Colon (tissue), 2 donors: Measurements from ENCODE around the gene CDKN2D.
"Not testable (repeated sequence)": the region's sequence is repeated elsewhere in the genome, so short reads cannot be mapped to it uniquely, and the experiment has no call there.

ENCODE experiments used
- FAIRE-seq: peaks from 2 replicates; lab custom pipeline; 2012; peaks lifted over from hg19 to GRCh38; lab: Jason Lieb, UNC
- donor health status: control.
- donor health status: control.

CDKN2D gene

DNA sequence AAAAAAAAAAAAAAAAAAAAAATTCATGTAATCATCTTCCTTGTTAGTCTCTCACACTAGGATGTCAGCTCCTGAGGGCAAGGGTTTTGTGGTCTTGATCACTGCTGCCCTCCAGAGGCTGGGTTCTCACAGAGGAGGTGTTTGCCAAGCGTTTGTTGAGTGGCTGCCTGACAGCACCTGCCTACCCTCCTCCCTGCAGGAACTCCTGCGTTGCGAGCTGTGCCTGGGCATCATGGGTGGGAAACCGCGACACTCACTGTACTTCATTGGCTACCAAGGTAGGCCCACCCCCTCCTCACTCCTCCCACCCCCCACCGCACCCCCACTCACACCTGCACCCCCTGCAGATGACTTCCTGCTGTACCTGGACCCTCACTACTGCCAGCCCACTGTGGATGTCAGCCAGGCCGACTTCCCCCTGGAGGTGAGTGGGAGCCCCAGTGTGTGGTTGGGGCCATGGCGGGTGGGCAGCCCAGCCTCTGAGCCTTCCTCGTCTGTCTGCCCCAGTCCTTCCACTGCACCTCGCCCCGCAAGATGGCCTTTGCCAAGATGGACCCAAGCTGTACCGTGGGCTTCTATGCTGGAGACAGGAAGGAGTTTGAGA is 17.0 kb downstream of the CDKN2D start:
- no peak for FAIRE-seq

DNA sequence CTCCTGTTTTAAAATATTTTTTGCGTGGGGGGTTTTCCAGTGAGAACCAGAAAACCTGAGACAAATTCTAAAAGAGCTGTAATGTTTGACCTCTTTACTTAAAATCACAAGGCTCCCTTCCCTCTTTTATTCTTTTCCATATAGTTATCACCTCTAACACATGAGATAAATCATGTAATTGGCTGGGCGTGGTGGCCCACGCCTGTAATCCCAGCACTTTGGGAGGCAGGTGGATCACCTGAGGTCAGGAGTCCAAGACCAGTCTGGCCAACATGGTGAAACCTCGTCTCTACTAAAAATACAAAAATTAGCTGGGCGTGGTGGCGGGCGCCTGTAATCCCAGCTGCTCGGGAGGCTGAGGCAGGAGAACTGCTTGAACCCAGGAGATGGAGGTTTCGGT is 17.8 kb downstream of the CDKN2D start:
- FAIRE-seq: not testable (repeated sequence)

DNA sequence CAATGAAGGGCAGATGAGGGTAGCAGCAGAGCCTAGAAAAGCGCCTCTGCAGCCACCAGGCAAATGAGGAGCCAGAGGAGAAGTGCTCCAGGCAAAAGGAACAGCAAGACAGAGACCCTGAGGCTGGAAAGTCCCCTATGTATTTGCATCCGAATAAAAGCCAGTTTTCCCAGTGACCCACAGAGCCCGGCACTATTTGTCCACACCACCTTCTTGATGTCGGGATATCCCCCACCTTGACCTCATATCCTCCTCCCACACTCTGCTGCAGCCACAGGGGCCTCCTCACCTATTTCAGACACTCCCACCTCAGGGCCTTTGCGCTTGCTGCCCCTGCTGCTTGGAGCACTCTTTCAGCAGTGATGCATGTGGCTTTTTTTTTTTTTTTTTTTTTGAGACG is 18.4 kb downstream of the CDKN2D start:
- FAIRE-seq: no peak

DNA sequence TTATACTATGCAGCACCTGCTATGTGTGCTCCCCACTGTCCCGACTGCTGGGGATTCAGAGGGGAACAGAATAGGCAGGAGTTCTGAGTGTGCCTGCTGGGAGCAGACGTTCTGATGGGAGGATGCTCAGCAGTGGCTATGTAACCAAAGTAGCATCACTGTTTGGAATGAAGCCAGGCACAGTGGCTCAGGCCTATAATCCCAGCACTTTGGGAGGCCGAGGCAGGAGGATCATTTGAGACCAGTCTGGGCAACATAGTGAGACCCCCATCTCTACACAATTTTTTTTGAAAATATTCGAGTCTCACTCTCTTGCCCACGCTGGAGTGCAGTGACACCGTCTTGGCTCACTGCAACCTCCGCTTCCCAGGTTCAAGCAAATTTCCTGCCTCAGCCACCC is 19.0 kb downstream of the CDKN2D start:
- FAIRE-seq: no peak

DNA sequence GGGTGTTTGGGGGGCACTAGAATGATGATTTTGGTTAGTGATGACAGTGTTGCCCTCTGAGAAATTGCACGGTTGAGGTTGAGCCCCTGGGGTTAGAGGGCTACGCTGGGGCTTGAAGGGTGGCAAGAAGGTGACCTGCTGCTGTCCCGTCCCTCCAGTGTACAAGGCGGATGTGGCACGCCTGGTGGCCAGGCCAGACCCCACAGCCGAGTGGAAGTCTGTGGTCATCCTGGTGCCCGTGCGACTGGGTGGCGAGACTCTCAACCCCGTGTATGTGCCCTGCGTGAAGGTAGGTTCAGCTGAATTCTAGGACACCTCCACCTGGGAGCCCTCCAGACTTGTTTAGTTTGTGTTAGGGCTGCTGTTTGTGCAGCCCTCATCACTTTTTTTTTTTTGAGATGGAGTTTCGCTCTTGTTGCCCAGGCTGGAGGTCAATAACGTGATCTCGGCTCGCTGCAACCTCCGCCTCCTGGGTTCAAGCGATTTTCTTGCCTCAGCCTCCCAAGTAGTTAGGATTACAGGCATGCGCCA is 20.0 kb downstream of the CDKN2D start:
- no peak for FAIRE-seq

DNA sequence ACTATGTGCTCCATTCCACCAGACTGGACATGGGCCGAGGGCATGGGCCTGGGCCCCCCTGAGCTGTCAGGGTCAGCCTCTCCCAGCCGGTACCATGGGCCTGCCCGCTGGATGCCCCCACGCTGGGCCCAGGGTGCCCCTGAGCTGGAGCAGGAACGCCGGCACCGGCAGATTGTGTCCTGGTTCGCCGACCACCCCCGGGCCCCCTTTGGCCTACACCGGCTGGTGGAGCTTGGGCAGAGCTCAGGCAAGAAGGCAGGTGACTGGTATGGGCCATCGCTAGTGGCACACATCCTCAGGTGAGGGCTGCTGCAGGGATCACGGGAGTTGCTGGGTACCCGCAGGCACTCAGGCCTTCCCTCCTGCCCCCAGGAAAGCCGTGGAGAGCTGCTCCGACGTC is 22.0 kb downstream of the CDKN2D start:
- no peak for FAIRE-seq

DNA sequence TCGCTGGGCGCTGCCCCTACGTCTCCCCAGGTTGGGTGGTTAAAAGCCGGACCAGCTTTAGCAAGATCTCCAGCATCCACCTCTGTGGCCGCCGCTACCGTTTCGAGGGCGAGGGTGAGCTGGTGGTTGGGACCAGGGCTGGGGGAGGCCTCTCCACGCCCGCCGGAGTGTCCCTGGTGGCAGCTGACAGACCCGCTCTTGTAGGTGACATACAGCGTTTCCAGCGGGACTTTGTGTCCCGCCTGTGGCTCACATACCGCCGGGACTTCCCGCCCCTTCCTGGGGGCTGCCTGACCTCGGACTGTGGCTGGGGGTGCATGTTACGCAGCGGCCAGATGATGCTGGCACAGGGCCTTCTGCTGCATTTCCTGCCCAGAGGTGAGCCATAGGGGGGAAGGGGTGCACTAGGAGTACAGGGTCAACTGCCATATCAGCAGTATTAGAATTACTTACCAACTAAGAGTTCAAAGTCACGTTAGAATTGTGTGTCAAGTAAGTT is 24.0 kb downstream of the CDKN2D start:
- no peak for FAIRE-seq

DNA sequence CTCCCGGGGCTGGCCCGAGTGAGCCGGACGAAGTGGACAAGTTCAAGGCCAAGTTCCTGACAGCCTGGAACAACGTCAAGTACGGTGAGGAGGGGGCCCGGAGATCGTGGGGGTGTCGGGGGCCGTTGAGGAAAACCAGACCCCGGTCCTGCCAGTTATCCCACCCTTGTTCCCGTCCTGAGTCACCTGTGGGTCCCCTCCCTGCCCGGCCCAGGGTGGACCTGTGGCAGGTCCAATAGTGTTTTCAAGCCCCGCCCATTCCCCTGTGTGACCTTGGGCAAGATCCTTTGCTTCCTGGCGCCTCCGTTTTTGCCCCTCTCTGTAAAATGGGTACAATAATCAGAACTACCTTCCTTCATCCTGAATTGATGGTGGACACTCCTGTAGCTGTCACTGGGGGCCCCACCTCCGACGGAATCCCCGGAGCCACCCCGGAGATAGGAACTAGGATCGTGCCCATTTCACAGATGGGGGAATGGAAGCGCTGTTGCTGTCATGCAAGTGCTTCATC is 24.5 kb downstream of the CDKN2D start:
- no peak for FAIRE-seq

DNA sequence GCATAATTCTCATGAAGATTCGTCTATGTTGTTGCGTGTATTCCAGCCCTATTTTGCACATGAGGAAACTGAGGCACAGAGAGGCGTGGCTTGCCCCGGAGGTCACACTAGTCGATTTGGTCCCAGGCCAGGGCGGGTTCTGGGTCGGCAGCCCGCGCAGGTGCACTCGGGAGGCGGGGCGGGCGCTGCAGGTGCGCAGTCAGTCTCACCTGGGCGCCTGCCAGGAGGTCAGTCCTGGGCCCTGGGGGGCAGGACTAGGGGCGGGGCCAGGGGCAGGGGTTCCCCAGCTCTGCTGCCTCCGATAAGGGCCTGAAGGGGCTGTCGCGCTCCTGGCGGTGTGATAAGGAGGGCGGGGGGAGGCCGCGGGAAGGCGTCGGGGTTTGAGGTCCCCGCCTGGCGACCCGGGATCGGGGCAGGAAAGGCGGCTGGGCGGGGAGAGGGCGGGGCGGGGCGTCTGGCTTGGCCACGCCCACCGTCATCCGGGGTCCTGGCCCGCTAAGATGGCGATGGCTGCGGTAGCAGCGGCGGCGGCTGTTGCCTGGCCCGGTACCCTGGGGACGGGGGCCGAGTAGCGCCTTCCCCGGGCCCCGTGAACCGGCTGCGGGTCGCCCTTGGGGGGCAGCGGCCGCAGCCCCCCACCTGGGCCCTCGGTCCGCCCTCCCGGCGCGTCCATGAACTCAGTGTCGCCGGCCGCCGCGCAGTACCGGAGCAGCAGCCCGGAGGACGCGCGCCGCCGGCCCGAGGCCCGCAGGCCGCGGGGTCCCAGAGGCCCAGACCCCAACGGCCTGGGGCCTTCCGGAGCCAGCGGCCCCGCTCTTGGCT is 25.1 kb downstream of the CDKN2D start, which contains the start of gene ATG4D:
Gene ATG4D, plus strand, starts transcription at position 485 of the 822 bp plus-strand sequence. Its CDS starts 187 bp downstream, at position 672.
- no peak for FAIRE-seq

DNA sequence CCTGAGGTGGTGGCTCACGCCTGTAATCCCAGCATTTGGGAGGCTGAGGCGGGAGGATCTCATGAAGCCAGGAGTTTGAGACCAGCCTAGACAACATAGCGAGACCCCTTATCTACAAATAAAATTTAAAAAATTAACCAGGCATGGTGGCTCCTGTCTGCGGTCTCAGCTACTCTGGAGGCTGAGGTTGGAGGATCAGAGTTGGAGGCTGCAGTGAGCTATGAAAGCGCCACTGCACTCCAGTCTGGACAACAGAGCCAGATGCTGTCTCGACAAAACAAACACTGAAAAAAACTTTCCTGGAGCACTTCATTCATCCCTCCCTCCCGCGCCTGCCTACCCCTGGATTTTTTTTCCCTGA is 25.7 kb downstream of the CDKN2D start:
- no peak for FAIRE-seq

DNA sequence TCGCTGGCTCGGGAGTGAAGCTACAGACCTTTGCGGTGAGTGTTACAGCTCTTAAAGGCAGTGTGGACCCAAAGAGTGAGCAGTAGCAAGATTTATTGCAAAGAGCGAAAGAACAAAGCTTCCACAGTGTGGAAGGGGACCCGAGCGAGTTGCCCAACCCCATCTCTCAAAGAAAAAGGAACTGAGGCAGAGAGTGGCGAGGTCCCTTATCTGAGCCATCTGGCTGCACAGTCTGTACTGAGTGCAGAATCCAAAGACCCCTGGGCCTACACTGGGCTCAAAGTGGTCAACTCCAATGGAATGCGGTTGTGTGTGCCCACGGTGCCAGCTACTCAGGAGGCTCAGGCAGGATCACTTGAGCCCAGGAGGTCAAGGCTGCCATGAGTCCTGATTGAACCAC is 29.8 kb downstream of the CDKN2D start:
- FAIRE-seq: not testable (repeated sequence)

DNA sequence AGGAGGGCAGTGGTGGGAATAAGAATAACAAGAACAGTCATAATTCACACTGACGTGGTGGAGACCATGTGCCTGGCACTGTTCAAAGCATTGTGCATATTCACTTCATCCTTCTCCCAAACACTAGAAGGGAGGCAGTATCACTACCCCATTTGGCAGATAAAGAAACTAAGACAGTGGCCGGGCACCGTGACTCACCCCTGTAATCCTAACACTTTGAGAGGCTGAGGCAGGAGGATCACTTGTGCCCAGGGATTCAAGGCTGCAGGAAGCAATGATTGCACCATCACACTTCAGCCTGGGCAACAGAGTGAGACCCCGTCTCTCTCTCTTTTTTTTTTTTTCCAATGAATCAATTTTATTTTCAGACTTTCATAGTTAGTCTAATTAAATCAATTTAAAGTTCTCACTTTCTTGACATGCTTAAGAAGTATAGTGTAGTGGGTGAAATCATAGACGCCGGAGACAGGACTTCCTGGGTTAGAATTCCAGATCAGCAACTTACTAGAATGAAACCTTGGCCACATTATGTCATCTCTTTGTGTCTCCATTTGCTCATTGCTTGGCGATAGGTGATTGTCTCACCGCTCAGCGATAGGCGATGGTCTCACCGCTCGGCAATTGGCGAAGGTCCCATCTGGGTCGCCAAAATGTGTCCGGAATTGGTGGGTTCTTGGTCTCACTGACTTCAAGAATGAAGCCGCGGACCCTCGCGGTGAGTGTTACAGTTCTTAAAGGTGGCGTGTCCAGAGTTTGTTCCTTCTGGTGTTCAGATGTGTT is 30.4 kb downstream of the CDKN2D start:
- FAIRE-seq: no peak

DNA sequence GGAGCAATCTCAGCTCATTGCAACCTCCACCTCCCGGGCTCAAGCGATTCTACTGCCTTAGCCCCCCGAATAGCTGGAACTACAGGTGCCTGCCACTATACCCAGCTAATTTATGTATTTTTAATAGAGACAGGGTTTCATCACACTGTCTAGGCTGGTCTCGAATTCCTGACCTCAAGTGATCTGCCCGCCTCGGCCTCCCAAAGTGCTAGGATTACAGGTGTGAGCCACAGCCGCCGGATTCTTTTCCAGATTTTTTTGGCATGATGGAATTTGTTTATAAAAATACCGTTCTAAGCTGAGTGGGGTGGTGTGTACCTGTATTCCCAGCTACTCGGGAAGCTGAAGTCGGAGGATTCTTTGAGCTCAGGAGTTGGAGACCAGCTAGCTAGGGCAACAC is 31.1 kb downstream of the CDKN2D start:
- no peak for FAIRE-seq

DNA sequence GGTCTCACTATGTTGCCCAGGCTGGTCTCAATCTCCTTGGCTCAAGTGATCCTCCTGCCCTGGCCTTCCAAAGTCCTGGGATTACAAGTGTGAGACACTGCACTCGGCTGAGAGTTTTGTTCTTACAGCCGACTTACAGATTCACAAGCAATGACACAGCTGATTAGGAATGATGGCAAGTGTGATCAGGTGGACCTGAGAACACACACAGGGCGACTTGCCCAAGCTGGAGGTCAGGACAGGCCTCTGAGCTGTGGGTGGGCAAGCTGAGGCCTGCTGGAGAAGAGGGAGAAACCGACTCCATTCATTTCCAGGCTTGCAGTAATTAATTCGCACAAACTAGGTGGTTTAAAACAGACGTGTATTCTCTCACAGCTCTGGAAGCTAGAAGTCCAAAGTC is 33.2 kb downstream of the CDKN2D start:
- no peak for FAIRE-seq

DNA sequence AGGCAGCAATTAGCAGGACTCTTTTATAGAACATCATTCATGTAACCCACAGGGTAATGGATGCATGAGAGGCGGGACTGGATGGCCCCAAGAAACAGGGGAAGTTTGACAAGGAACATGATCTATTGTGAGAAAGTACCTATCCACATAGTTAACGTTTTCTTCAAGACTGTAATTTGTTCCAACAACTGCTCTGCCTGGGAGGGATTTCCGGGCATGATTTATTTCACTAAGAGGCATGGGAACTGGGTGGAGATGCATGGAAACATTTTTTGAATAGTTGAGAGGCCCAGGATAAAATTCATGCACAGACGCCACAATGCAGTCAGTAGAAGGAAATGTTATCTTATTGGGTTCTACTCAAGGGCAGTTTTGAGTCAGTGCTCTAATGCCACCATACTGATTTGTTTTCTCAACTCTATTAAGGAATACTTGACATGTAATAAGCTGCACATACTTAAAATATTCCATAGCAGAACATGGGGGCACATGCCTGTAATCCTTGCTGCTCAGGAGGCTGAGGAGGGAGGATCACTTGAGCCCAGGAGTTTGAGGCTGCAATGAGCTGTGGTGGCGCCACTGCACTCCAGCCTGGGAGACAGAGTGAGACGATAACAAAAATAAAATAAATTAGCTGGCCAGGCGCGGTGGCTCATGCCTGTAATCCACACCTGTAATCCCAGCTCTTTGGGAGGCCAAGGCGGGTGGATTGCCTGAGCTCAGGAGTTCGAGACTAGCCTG is 35.0 kb downstream of the CDKN2D start:
- FAIRE-seq: no peak

DNA sequence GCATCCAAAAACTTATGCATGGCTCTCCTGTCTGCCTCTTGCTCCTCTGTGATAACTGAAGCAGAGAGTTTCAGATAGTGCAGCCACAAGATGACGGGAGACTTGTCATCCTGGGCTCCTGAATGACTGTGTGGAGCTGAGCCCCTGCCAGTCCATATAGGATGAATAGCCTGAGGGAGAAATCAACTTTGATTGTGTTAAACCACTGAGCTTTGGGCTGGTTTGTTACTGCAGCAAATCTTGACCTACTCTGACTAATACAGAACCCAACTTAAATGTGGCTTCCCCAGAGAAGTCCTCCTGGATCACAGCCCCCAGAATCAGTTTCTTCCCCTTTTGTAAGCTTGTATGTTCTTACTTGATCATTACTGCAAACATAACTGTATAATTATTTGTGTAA is 36.3 kb downstream of the CDKN2D start:
- no peak for FAIRE-seq

DNA sequence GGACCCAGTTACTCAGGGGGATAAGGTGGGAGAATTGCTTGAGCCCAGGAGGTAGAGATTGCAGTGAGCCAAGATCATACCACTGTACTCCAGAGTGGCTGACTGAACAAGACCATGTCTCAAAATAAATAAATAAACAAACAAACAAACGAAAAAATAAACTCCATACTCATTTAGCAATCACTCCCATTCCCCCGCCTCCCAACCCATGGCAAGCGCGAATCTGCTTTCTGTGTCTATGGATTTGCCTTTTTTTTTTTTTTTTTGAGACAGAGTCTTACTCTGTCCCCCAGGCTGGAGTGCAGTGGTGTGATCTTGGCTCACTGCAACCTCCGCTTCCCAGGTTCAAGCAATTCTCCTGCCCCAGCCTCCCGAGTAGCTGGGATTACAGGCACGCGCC is 41.9 kb downstream of the CDKN2D start:
- not testable (repeated sequence) for FAIRE-seq

DNA sequence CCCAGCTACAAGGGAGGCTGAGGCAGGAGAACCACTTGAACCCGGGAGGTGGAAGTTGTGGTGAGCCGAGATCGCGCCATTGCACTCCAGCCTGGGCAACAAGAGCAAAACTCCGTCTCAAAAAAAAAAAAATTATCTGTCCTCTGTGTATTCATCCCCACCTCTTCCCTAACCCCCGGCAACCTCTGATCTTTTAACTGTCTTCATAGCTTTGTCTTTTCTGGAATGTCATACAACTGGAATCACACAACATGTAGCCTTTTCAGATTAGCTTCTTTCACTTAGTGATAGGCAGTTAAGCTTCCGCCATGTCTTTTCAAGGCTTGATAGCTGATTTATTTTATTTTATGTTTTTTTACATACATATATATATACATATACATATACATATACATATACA is 43.1 kb downstream of the CDKN2D start:
- no peak for FAIRE-seq

DNA sequence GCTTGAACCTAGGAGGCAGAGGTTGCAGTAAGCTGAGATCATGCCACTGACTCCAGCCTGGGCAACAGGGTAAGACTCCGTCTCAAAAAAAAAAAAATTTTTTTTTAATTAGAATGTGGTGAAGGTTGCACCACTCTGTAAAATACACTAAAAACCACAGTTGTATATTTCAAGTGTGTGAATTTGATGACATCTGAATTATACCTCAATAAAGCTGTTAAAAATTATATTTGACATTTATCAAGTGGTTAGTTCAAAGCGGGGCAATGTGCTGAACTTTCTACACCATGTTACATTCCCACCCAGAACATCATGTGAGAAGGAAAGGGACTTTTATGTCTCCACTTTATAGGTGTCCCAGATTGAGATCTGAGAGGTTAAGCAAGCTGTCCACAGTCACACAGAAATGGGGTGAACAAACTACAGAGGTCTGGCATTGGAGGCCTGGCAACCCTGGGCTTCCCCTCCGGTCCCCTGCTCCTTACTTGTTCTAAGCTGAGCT is 45.6 kb downstream of the CDKN2D start:
- no peak for FAIRE-seq

DNA sequence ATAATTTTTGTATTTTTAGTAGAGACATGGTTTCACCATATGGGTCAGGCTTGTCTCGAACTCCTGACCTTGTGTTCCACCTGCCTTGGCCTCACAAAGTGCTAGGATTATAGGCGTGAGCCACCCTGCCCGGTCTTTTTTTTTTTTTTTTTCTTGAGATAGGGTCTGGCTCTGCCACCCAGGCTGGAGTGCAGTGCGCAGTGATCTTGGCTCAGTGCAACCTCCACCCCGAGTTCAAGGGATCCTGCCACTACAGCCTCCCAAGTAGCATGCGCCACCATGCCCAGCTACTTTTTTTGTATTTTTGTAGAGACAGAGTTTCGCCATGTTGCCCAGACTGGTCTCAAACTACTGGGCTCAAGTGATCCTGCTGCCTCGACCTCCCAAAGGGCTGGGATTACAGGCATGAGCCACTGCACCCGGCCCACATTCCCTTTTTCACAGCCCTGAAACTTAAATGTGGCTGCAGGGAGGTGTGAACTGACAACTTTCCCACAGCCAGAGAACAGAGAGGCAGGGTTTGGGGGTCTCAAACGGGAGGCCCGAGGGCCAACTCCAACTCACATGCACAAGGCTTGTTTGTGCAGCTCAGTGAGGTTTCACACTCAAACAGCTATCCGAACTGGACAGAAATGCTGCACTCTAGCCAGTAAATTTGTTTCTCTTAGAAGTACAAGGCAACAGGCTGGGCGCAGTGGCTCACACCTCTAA is 47.2 kb downstream of the CDKN2D start:
- FAIRE-seq: no peak
